ENCODE measurements around the gene BRWD1.
A peak's percentile ranks its signal among the peaks of the same experiment; 100 is the strongest.

The BRWD1 gene

GRCh38 chr21:39326607-39327307 lies 13.3 kb upstream of the BRWD1 start:
- no peak for DNase-seq

DNA sequence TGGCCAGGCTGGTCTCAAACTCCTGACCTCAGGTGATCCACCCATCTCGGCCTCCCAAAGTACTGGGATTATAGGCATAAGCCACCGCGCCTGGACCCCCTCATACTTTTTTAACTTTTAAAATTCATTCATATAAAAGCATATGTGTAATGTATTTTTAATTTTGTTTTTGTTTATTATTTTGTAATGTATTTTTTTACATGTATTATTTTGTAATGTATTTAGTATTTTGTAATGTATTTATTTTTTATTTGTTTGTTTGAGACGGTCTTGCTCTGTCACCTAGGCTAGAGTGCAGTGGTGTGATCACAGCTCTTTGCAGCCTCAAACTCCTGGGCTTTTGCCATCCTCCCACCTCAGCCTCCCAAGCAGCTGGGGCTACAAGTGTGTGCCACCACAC lies 12.0 kb upstream of the BRWD1 start:
- no peak for DNase-seq

- no peak for DNase-seq
Observed at GRCh38 chr21:39321424-39321823, 8.0 kb upstream of the BRWD1 start.

GRCh38 chr21:39319814-39320332 lies 6.4 kb upstream of the BRWD1 start:
- DNase-seq = no peak

GRCh38 chr21:39319251-39319756 lies 5.9 kb upstream of the BRWD1 start:
- DNase-seq = no peak

DNA sequence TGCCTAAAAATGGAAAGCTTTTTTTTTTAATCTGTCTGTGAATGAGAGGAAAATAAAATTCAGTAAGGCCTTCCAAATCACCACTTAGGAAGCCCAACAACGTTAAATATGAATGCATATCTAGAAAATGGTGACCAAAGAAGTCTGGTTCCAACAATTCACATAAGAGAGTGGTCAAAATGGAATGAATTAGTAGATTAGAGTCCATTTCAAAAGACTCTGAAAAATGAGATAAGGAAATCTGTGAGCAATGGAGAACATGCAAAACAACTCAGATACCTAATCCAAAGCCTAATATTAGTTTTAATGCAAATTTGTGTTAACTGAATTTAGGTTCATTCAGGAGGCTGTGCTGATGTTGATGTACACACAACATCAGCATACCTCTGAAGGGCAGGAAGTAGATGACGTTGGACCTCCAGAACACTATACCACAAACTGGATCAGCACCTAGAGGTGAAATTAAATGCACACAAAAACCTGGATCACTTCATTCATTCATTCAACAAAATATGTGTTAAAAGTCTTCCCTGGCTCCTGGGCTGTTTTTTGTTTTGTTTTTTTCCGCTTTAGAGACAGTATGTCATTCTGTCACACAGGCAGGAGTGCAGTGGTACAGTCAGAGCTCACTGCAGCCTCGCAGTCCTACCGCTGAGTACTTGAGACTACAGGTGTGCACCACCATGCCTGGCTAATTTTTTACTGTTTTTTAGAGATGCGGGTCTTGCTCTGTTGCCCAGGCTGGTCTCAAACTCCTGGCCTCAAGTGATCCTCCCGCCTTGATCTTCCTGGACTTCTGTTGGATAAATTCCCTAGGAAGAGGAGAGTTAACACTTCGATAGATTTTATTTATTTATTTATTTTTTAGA lies 4.9 kb upstream of the BRWD1 start:
- no peak for DNase-seq

DNA sequence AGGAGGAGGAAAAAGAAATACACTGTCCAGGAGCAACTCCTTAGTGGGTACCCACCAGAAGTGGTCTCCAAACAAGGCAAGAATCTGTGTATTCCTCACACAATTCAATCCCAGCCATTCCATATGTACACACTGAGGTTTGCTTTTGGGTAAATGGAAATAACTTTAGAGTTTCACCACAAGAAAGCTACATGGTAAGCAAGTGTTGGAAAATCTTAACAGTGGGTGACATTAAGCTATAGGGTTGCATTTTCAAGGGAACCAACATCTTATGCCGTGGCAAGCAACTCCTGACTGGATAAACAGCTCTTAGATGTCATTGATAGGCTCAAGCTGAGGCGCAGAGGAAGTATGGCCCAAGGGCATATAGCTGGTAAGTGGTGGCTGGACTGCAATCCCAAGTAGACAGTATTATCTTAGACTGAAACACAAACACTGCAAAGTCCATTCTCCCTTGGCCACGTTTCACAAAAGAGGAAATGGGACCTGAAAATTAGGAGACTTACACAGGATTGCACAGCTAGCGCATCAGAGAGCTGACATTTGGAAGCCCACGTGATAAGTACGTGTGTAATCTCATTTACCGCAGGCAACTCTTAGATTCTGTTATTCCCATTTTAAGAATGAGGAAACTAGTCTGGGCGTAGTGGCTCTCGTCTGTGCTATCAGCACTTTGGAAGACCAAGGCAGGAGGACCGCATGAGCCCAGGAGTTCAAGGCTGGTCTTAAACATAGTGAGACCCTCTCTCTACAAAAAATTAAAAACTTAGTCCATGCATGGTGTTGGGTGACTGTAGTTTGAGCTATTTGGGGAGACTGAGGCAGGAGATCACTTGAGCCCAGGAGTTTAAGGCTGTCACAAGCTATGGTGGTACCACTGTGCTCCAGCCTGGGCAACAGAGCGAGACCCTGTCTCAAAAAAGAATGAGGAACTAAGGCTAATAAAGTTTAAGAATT lies 4.0 kb upstream of the BRWD1 start:
- DNase-seq = no peak

DNA sequence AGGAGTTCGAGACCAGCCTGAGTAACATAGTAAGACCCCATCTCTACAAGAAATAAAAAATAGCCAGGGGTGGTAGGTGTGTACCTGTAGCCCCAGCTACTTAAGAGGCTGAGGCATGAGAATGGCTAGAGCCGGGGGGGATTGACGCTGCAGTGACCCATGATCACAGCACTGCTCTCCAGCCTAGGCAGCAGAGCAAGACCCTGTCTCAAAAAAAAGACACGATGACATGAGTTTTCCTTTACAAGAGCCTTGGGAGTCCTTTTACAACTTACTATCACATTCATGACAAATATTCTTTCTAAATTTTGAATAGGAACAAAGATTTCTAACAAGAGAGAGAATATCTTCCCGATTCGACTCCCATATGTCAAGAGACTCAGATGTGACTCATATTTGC lies 3.3 kb upstream of the BRWD1 start:
- DNase-seq = no peak

- DNase-seq = no peak
Observed at GRCh38 chr21:39315603-39316445, 2.4 kb upstream of the BRWD1 start.

DNA sequence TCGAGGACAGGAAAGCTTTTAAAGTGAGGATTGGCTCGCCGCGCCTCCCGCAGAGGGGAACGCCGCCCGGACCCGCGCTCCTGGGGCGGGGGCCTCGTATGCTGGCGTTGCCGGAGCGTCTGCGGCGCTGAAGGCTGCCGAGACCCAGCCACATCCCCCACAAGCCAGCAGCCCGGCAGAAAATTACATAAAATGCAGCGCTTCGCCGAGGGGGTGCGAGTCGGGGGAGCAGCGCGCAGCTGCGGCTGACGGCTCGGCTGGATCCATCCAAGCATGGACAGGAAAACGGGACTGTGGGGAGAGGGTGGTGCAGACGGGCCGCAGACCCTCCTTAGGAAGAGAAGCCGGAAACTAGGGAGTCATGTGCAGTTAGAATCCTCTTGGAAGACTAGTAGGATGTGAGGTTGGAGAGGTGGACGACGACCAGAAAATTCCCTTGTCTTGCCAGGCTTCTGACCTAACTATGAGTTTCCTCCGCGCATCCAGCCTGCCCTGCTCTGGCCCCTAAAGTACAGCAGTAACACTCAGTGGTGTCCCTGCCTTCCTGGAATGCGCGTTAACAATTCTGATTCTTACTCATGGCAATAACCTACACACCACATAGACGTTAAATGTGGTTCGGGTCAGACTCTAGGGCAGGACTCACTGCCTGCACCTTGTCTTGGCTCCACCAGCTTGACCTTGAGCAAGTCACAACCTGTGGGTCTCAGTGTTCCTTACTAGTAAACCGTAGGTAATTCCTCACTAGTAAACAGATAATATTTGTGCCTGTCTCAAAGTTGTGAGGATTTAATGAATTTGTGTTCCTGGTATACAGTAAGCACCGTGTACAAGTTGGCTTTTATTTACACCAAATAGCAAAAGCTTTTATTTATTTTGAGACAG lies 953 bp upstream of the BRWD1 start:
- peak; percentile 50 for DNase-seq

DNA sequence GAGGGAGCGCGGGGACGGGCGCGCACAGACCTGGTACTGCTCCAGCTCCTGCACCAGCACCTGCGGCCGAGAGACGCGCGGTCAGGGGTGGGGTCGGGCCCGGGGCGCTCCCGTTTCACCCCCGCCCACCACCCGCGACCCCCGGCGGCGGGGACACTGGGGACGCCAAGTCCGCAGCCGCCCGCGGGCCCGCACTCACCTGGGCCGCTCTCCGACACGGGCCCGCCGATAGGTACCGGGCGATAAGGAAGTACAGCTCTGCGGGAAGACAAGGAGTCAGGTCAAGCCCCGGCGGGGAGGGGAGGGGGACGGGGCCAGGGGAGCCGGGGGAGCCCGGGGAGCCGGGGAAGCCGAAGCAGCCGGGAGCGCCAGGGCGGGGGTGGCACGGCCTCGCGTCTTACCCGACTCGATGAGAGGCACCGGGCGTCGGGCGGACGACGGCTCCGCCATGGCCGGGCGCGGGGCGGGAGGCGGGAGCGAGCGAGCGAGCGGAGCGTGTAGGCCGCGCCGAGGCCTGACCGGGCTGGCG lies 326 bp downstream of the BRWD1 start:
- peak; percentile 37 for DNase-seq

DNA sequence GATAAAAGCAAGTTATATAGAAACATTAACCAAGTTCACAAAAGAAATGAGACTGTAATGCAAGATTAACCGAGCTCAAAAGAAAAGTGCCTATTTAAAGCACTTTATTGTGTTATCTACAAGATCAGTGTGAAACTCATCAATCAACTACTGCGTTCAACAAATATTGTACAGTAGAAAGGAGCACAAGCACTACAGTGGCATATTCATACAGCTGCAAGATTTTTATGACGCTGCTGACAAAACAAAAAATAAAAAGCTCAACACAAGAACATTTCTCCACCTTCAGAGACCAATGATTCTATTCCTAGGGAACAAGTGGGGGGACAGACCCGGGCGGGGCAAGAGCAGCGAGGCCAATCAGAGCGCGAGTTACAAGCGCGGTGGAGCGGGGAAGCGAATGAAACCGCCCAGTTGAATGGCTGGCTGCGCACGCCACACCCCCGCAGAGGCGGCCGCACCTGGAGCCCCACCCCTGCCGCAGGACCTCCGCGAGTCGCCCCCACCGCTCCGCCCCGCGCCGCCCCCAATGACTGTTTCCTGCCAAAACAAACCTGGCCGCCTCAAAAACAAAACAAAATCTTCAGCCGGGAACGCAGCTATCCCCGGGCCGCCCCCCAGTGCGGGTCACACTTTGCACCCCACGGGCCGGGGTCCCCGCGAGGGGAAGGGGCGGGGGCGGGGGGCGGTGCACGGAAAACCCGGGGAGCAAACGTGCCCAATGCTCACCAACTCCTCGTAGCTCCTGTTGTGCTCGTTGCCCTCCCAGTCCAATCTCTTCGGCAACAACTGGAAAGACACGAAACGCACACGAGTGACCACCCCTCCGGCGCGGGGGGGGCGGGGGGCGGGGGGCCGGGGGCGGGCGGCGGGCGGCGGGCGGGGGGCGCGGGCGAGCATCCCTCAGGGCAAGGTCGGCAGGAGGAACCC lies 1.1 kb downstream of the BRWD1 start:
- DNase-seq = peak; percentile 80

DNA sequence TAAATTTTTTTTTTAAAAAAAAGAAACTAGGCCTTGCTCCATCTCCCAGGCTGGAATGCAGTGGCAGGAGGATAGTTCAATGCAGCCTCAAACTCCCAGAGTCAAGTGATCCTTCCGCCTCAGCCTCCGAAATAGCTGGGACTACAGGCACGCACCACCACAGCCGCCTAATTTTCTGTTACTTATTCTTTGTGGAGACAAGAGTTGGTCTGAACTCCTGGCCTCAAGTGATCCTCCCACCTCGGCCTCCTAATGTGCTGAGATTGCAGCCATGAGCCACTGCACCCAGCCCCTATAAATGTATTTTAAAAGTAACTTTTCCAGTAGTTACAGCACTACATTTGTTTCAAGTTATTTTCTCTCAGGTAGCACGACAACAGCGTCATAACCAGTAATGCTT lies 2.3 kb downstream of the BRWD1 start:
- DNase-seq = no peak

GRCh38 chr21:39307466-39307865 lies 6.0 kb downstream of the BRWD1 start:
- DNase-seq = no peak

DNA sequence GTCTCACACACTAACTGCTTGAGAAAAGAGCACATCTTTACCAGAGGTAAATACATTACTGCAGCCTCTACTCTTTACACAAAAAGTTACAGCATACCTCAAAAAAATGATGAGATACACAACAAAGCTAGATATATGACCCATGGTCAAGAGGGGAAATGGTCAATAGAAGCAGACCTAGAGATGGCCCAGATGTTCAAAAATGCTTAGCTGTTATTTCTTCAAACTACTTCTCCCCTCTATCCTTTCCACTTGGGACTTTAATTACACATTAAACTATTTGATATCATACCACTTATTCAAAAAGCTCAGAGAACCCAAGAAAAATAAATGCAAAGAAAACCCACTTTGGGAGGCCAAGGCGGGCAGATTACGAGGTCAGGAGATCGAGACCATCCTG lies 12.8 kb downstream of the BRWD1 start:
- DNase-seq = no peak

GRCh38 chr21:39296891-39297290 lies 16.5 kb downstream of the BRWD1 start:
- no peak for DNase-seq

- no peak for DNase-seq
Observed at GRCh38 chr21:39288987-39289386, 24.4 kb downstream of the BRWD1 start.

DNA sequence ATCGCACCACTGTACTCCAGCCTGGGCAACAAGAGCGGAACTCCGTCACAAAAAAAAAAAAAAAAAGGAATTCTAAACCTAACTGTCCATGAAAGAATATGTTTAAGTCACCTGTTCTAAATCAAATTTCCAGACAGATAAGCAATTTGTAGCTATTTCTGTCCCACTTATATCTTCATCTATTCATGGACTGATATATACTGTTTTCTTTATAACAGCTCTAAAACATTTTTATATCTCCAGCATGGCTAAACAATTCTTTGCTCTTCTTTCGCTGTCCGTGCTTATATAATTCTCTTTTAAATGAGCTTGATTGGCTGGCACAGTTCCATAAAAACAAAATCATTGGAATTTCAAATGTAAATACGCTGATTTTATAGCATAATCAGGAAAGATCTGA lies 30.5 kb downstream of the BRWD1 start:
- no peak for DNase-seq

- no peak for DNase-seq
Observed at GRCh38 chr21:39281853-39282252, 31.6 kb downstream of the BRWD1 start.
